T-cell (primary cell): ENCODE results near the gene S100P. TPM values are rescaled to one million over a fixed set of nuclear protein-coding genes. Genes with fewer than 3 reads are reported as not detected.

ENCODE experiments used
- ATAC-seq, 4 experiments: fragments of 200-7000 bp in 3 of 4; fragments of 150-1000 bp in 1 of 4; cut with Tn5 transposase; replicated peaks in 1 of 4; 1 replicate in 3 of 4; 2 replicates in 1 of 4; pipeline ENCODE4 v1.10.0; 2021; ENCODE audit warnings: moderate library complexity in 3 of 4, mild to moderate bottlenecking in 2 of 4, moderate number of reproducible peaks in 1 of 4
- CTCF ChIA-PET, 2 donors: fragments of 300-600 bp; sonication (Branson Sonifier 250); formaldehyde crosslinking; loops; one replicate each; lab custom pipeline; 2022; ENCODE audit warnings: antibody characterized with exemption in 2 of 2; lab: Charles Lee
- POLR2A ChIA-PET, 2 donors: fragments of 300-600 bp; sonication (Branson Sonifier 250); formaldehyde crosslinking; loops; one replicate each; lab custom pipeline; 2022; ENCODE audit warnings: antibody characterized with exemption in 2 of 2; lab: Charles Lee
- DNase-seq, 35 experiments: peaks; one replicate each; pipeline versions ENCODE4 v3.0.0 to v3.0.0-alpha.2; 2013 to 2023
- H3K27ac ChIP-seq: one replicate; pipeline ENCODE4 v1.5.1; 2013; ENCODE audit warnings: low read length
- H3K27me3 ChIP-seq, 2 experiments: replicated peaks in 1 of 2; 1 replicate in 1 of 2; 2 replicates in 1 of 2; pipeline versions ENCODE4 v1.6.1 to v1.7.0; 2013; ENCODE audit warnings: low read length in 1 of 2, mixed read lengths in 1 of 2; ENCODE audit not compliant: control insufficient read depth in 2 of 2, insufficient read depth in 2 of 2; ENCODE audit errors: extremely low read depth in 1 of 2
- H3K36me3 ChIP-seq, 2 donors: 1 replicate in 1 of 2; 2 replicates in 1 of 2; pipeline versions ENCODE4 v1.6.1 to v1.7.0; 2013; ENCODE audit warnings: low read length in 1 of 2; ENCODE audit not compliant: control insufficient read depth in 2 of 2, insufficient read depth in 1 of 2; ENCODE audit errors: extremely low read depth in 1 of 2
- H3K4me1 ChIP-seq, 2 experiments: 1 replicate in 1 of 2; 2 replicates in 1 of 2; pipeline versions ENCODE4 v1.6.1 to v1.7.0; 2013; ENCODE audit warnings: low read length in 2 of 2, mixed read lengths in 1 of 2; ENCODE audit not compliant: insufficient read depth in 2 of 2, control insufficient read depth in 1 of 2; ENCODE audit errors: extremely low read depth in 1 of 2
- H3K4me3 ChIP-seq, 2 donors: 1 replicate in 1 of 2; 2 replicates in 1 of 2; pipeline versions ENCODE4 v1.5.1 to v1.7.0; 2013; ENCODE audit warnings: mild to moderate bottlenecking in 2 of 2, low read length in 1 of 2, moderate library complexity in 1 of 2; ENCODE audit not compliant: control insufficient read depth in 1 of 2; ENCODE audit errors: extremely low read depth in 1 of 2
- H3K9me3 ChIP-seq: 2 replicates; pipeline ENCODE4 v1.7.0; 2013
- H3K27ac Mint-ChIP-seq, 2 donors: one replicate each; pipeline ENCODE4 v1.8.0; 2020 to 2021; ENCODE audit warnings: mild to moderate bottlenecking in 2 of 2, mixed read lengths in 2 of 2
- H3K27me3 Mint-ChIP-seq, 2 donors: one replicate each; pipeline ENCODE4 v1.8.0; 2021 to 2022; ENCODE audit warnings: mixed read lengths in 2 of 2
- H3K36me3 Mint-ChIP-seq: one replicate; pipeline ENCODE4 v1.8.0; 2021; ENCODE audit warnings: mixed read lengths
- H3K4me1 Mint-ChIP-seq, 3 donors: one replicate each; pipeline ENCODE4 v1.8.0; 2020 to 2022; ENCODE audit warnings: mixed read lengths in 3 of 3, mild to moderate bottlenecking in 1 of 3
- H3K4me3 Mint-ChIP-seq, 3 donors: one replicate each; pipeline ENCODE4 v1.8.0; 2020 to 2022; ENCODE audit warnings: mild to moderate bottlenecking in 3 of 3, mixed read lengths in 3 of 3, moderate library complexity in 3 of 3
- H3K9me3 Mint-ChIP-seq, 3 donors: one replicate each; pipeline ENCODE4 v1.8.0; 2020 to 2022; ENCODE audit warnings: mixed read lengths in 3 of 3
- whole genome bisulfite sequencing: methylation state at CpG from one replicate; pipeline ENCODE4 v1.1.5; 2013; ENCODE audit warnings: missing lambda C conversion rate; ENCODE audit not compliant: insufficient coverage; 5-methylcytosine and 5-hydroxymethylcytosine counted together
- total RNA-seq, 35 experiments: library from RNA in 6 of 35; stranded (reverse) in 6 of 35; fragments of 120-200 nt in 1 of 35; gene quantifications; one replicate each; pipeline versions ENCODE4 v1.2.1 to v1.2.4 and lab custom pipeline; 2013 to 2026

Gene S100P
- total RNA-seq, 5 donors from 2014 or later (not counting 1 experiment from before 2014, with no cell fraction given), result 0.70 to 3.8 (median 1.9) TPM; not detected in 1

DNA sequence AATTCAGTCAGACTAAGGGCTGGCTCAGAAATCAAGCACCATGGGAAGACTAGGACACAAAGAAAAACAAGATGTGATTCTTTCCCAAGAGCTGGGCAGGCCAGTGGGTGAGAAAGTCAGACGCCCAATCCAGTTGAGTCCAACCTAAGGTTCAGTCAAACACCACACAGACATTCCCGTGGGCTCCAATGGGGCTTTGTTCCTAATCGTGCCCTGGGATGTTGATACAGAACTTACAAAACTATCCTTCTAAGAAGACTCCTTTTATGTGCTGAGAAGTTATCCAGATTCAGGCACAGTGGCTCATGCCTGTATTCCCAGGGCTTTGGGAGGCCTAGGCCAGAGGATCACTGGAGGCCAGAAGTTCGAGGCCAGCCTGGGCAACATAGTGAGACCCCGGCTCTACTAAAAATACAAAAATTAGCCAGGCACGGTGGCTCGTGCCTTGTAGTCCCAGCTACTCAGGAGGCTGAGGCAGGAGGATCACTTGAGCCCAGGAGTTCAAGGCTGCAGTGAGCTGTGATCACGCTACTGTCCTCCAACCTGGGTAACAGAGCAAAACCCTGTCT, 26.0 kb downstream of the S100P start:
- peaks cover 0 to 2% of the 10 kb centered on the region in 2 donors for H3K36me3 ChIP-seq
- no peak overlapping the region for H3K27ac ChIP-seq
- DNase-seq (no peak), ATAC-seq (no peak)
- H3K4me3 ChIP-seq, result no peak overlapping the region
- Mint-ChIP-seq H3K27ac (no peak overlapping the region), H3K4me3 (no peak overlapping the region), H3K36me3 (peaks cover 4% of the 10 kb centered on the region), H3K9me3 (no peaks in the 10 kb centered on the region), H3K27me3 (no peaks in the 10 kb centered on the region), H3K4me1 (peaks cover 32 to 40% (median 39%) of the 10 kb centered on the region in 3 donors)
- H3K4me1 ChIP-seq, result peaks cover 15 to 27% of the 10 kb centered on the region in 2 experiments
- WGBS, result 93% methylated on average over 5 of the region's 8 CpGs
- H3K9me3 ChIP-seq, result no peaks in the 10 kb centered on the region
- ChIA-PET CTCF (interaction anchor here (0.6 to 6.3 kb wide), 14 partner anchors 10 to 1124 kb away, joined by 3 to 77 read pairs (median 4); partner anchors contain the start of genes GRPEL1 (in 1 of the 2) and MRFAP1L1 (in 1 of the 2)), POLR2A (interaction anchor here in 1 of 2 donors (0.7 kb wide), 1 partner anchor 87 kb away, joined by 6 read pairs; no protein-coding TSS in a partner anchor)
- peaks cover 0 to 7% of the 10 kb centered on the region in 2 experiments for H3K27me3 ChIP-seq

DNA sequence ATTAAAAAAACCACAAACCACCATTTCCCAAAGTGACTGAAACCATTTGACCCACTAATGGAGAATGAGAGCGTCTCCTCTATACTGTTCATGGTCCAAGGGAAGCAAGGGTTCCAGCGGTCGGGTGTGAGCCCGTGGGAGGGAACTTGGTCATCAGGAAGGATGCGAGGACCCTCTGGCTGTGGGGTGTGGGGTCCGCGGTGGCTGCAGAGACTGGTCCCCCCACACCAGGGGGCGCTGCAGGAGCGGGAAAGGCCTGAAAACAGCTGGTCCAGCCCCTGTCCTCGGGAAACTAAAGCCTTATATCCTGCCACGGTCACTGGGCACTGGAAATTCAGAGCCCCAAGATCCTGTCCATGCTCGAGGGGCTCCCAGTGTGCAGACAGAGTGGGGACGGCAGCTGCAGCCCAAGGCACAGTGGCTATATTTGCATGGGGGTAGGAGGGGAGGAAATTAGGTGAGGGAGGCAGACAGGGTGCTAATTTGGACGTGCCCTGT, 26.6 kb downstream of the S100P start:
- H3K27me3 ChIP-seq, result peaks cover 0 to 7% of the 10 kb centered on the region in 2 experiments
- CTCF ChIA-PET, result interaction anchor here (0.6 to 6.3 kb wide), 13 partner anchors 11 to 1123 kb away, joined by 3 to 77 read pairs (median 4); partner anchors contain the start of gene MRFAP1L1 (in 1 of the 2)
- WGBS, result under 1% methylated on average over 12 of the region's 14 CpGs
- Mint-ChIP-seq H3K9me3 (no peaks in the 10 kb centered on the region), H3K4me3 (peak overlapping the region in 1 of 3 donors; percentile 37), H3K4me1 (peaks cover 30 to 39% (median 36%) of the 10 kb centered on the region in 3 donors), H3K27ac (peak overlapping the region; percentile 73 to 83), H3K27me3 (no peaks in the 10 kb centered on the region), H3K36me3 (peaks cover 4% of the 10 kb centered on the region)
- POLR2A ChIA-PET, result interaction anchor here in 1 of 2 donors (0.7 kb wide), 1 partner anchor 86 kb away, joined by 6 read pairs; no protein-coding TSS in a partner anchor
- ATAC-seq (peak; percentile 26 to 47 (median 35)), DNase-seq (peak; percentile 27 to 85 (median 74))
- no peak overlapping the region for H3K27ac ChIP-seq
- no peaks in the 10 kb centered on the region for H3K9me3 ChIP-seq
- H3K4me1 ChIP-seq, result peaks cover 14 to 27% of the 10 kb centered on the region in 2 experiments
- peaks cover 0 to 2% of the 10 kb centered on the region in 2 donors for H3K36me3 ChIP-seq
- no peak overlapping the region for H3K4me3 ChIP-seq

DNA sequence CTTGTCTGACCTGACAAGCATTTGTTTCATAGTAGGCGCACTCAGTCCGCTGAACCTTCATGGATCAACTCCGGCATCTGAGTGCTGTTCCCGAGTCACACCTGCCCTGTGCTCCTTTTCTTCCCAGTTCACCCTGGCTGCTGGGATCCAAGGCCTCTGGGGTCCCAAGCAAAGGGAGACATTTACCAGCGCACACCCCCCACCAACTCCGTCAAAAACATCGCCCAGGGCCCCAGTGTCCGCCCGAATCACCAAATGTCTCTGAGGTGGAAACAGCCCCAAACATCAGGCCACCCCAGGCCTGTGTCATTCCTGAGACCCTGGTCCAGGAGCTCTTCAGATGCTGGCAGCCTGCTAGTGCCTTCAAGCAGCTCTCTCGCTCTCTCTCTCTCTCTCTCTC, 27.4 kb downstream of the S100P start:
- H3K4me3 Mint-ChIP-seq, result no peak overlapping the region
- no peaks in the 10 kb centered on the region for H3K9me3 Mint-ChIP-seq
- no peak overlapping the region for H3K27ac Mint-ChIP-seq
- ChIA-PET CTCF (interaction anchor here (0.6 to 6.3 kb wide), 8 partner anchors 46 to 349 kb away, joined by 3 to 77 read pairs (median 3); no protein-coding TSS in a partner anchor), POLR2A (interaction anchor here (0.7 to 1.0 kb wide), 2 partner anchors 46 to 153 kb away, joined by 3 read pairs; no protein-coding TSS in a partner anchor)
- Histone ChIP-seq H3K4me3 (no peak overlapping the region), H3K4me1 (peaks cover 9 to 23% of the 10 kb centered on the region in 2 experiments), H3K9me3 (no peaks in the 10 kb centered on the region), H3K27me3 (peaks cover 0 to 7% of the 10 kb centered on the region in 2 experiments), H3K27ac (no peak overlapping the region), H3K36me3 (peaks cover 0 to 2% of the 10 kb centered on the region in 2 donors)
- peaks cover 4% of the 10 kb centered on the region for H3K36me3 Mint-ChIP-seq
- peaks cover 23 to 30% (median 29%) of the 10 kb centered on the region in 3 donors for H3K4me1 Mint-ChIP-seq
- H3K27me3 Mint-ChIP-seq, result no peaks in the 10 kb centered on the region
- WGBS, result 98% methylated on average over 9 of the region's 10 CpGs
- DNase-seq (no peak), ATAC-seq (no peak)

DNA sequence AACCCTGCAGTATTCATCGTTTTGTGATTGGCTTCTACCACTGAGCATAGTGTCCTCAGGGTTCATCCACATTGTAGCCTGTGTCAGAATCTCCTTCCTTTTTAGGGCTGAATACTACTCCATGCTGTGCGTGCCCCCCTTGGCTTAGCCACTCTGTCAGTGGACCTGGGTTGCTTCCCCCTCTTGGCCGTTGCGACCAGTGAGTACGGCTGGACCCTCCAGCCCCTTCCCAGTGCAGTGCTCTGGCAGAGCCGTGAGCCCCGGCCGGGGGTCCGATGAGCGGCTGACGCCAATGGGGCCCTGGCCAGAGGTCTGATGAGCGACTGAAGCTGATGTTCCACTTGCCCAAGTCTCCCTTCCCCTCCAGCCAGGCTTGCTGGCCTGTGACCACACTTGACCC, 29.2 kb downstream of the S100P start:
- peaks cover 21 to 24% (median 22%) of the 10 kb centered on the region in 3 donors for H3K4me1 Mint-ChIP-seq
- H3K27me3 Mint-ChIP-seq, result no peaks in the 10 kb centered on the region
- Histone ChIP-seq H3K9me3 (no peaks in the 10 kb centered on the region), H3K27me3 (peaks cover 0 to 7% of the 10 kb centered on the region in 2 experiments), H3K36me3 (peaks cover 0 to 2% of the 10 kb centered on the region in 2 donors), H3K27ac (no peak overlapping the region), H3K4me1 (peaks cover 4 to 20% of the 10 kb centered on the region in 2 experiments), H3K4me3 (no peak overlapping the region)
- ATAC-seq, result no peak
- 98% methylated on average over 9 of the region's 12 CpGs for WGBS
- ChIA-PET POLR2A (interaction anchor here in 1 of 2 donors (0.6 kb wide), 1 partner anchor 151 kb away, joined by 3 read pairs; no protein-coding TSS in a partner anchor), CTCF (interaction anchor here (0.6 to 0.7 kb wide), 2 partner anchors 150 to 194 kb away, joined by 3 read pairs; no protein-coding TSS in a partner anchor)
- peaks cover 4% of the 10 kb centered on the region for H3K36me3 Mint-ChIP-seq
- H3K27ac Mint-ChIP-seq, result no peak overlapping the region
- no peak for DNase-seq
- H3K9me3 Mint-ChIP-seq, result no peaks in the 10 kb centered on the region
- H3K4me3 Mint-ChIP-seq, result no peak overlapping the region

DNA sequence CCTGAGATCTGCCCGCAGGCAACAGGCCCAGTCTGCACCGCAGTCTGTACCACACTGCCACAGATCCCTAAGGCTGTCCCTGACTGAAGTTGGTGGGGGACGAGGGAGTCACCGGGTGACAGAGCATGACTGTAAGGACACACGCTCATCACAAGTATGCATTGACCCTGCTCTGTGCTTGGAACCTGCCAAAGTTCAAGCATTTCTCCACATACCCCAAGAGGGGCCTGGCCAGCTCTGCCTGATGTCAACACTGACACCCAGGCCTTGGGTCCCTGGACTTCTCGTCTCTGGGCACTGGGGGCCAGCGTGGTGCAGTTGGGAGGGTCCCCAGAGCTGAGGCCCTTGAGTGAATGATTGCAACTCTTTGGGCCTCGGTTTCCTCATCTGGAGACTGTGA, 30.2 kb downstream of the S100P start:
- Mint-ChIP-seq H3K9me3 (no peaks in the 10 kb centered on the region), H3K27ac (no peak overlapping the region), H3K4me3 (no peak overlapping the region), H3K27me3 (no peaks in the 10 kb centered on the region), H3K36me3 (peaks cover 3% of the 10 kb centered on the region), H3K4me1 (peaks cover 21 to 24% (median 24%) of the 10 kb centered on the region in 3 donors)
- Histone ChIP-seq H3K4me3 (no peak overlapping the region), H3K4me1 (peaks cover 0 to 27% of the 10 kb centered on the region in 2 experiments), H3K27me3 (peaks cover 0 to 7% of the 10 kb centered on the region in 2 experiments), H3K36me3 (no peaks in the 10 kb centered on the region), H3K27ac (no peak overlapping the region), H3K9me3 (no peaks in the 10 kb centered on the region)
- ChIA-PET CTCF (interaction anchor here in 1 of 2 donors (0.7 kb wide), 1 partner anchor 149 kb away, joined by 3 read pairs; no protein-coding TSS in a partner anchor), POLR2A (no interaction called here)
- WGBS, result 83% methylated on average over 8 of the region's 8 CpGs
- DNase-seq (no peak), ATAC-seq (no peak)

DNA sequence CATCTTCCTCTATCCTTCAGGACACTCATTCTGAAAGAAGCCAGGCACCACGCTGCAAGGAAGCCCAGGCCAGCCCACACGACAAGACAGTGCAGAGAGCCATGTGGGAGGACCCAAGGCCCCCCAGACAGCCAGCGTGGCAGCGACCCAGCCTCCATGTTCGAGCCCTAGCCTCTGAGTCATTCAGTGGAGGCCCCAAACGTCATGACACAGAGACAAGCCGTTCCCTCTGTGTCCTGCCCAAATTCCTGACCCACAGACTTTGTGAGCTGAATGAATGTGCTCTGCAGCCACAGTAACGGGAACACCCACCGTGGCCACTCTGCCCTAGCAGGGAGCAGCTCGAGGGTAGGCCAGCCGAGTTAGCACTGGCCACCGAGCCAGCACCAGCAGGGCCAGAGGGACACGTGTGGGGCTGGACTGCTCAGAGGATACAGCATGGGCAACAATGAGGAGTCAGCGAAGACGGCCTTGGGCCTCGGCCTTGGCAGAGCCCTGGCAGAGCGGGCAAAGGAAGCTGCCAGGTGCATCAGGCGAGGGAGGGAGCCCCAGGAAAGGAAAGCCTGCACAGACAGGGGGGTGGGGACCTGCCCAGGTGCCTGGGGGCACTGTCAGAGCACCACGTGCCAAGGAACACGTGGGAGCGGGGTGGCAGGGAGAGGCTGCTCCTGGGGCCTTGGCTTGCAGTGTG, 30.9 kb downstream of the S100P start:
- Mint-ChIP-seq H3K4me1 (peaks cover 15 to 18% (median 17%) of the 10 kb centered on the region in 3 donors), H3K36me3 (no peaks in the 10 kb centered on the region), H3K4me3 (no peak overlapping the region), H3K27me3 (no peaks in the 10 kb centered on the region), H3K27ac (no peak overlapping the region), H3K9me3 (no peaks in the 10 kb centered on the region)
- WGBS, result 81% methylated on average over 21 of the region's 21 CpGs
- CTCF ChIA-PET, result no interaction called here
- Histone ChIP-seq H3K4me1 (peaks cover 0 to 27% of the 10 kb centered on the region in 2 experiments), H3K4me3 (no peak overlapping the region), H3K27ac (no peak overlapping the region), H3K27me3 (peaks cover 0 to 7% of the 10 kb centered on the region in 2 experiments), H3K9me3 (no peaks in the 10 kb centered on the region), H3K36me3 (no peaks in the 10 kb centered on the region)
- DNase-seq (no peak), ATAC-seq (no peak)
- POLR2A ChIA-PET, result no interaction called here
